ENCODE results near the gene RAD51C. TPM values are rescaled to one million over a fixed set of nuclear protein-coding genes. Genes with fewer than 3 reads are reported as not detected.
"Not testable (repeated sequence)": the region's sequence is repeated elsewhere in the genome, so short reads cannot be mapped to it uniquely, and the experiment has no call there.

Gene RAD51C
- total RNA-seq, 1 experiment from 2014 or later, result 15.2 TPM

GRCh38 chr17:58684003-58684402 is 8.4 kb upstream of the RAD51C start:
- ChIA-PET POLR2A (no interaction called here), CTCF (interaction anchor here (0.7 kb wide), 1 partner anchor 165 kb away, joined by 3 read pairs; no protein-coding TSS in a partner anchor)
- Mint-ChIP-seq H3K4me3 (no peak overlapping the region), H3K9me3 (no peaks in the 10 kb centered on the region), H3K4me1 (0 out of 2 replicates have a peak, but pooled peaks cover 4% of the 10 kb centered on the region), H3K27ac (no peak overlapping the region), H3K36me3 (no peaks in the 10 kb centered on the region), H3K27me3 (ENCODE audit: low read depth) (no peaks in the 10 kb centered on the region; the same call in 1 of the 2 replicates)
- ATAC-seq (no peak), DNase-seq (ENCODE audit: low spot score) (no peak)
- TF ChIP-seq CTCF (IDR thresholded peaks at IDR 0.05), result no peak
- TF ChIP-seq PRDM15 (CRISPR knock-in tag; IDR thresholded peaks at IDR 0.05), result no peak
- TF ChIP-seq SP1 (CRISPR knock-in tag; conservative IDR thresholded peaks at IDR 0.05), result no peak

- H3K27ac Mint-ChIP-seq; H3K36me3 Mint-ChIP-seq; DNase-seq (ENCODE audit: low spot score); H3K9me3 Mint-ChIP-seq; H3K4me3 Mint-ChIP-seq; ATAC-seq; H3K27me3 Mint-ChIP-seq (ENCODE audit: low read depth); H3K4me1 Mint-ChIP-seq; POLR2A ChIA-PET: not testable (repeated sequence)
- CTCF ChIA-PET, result interaction anchor here (0.6 to 0.7 kb wide), 2 partner anchors 166 to 272 kb away, joined by 3 read pairs; no protein-coding TSS in a partner anchor
Observed at GRCh38 chr17:58684462-58684861, 7.9 kb upstream of the RAD51C start.

GRCh38 chr17:58686980-58687379 is 5.4 kb upstream of the RAD51C start:
- Mint-ChIP-seq H3K4me3 (no peak overlapping the region), H3K9me3 (no peaks in the 10 kb centered on the region; the same call in 1 of the 2 replicates), H3K27me3 (ENCODE audit: low read depth) (peaks cover 8% of the 10 kb centered on the region; the same call in 1 of the 2 replicates), H3K4me1 (no peaks in the 10 kb centered on the region), H3K27ac (no peak overlapping the region), H3K36me3 (no peaks in the 10 kb centered on the region)
- TF ChIP-seq GABPB1 (CRISPR knock-in tag; IDR thresholded peaks at IDR 0.05), result no peak
- TF ChIP-seq TEAD4 (CRISPR knock-in tag; IDR thresholded peaks at IDR 0.05), result no peak
- no peak for TF ChIP-seq USF2 (CRISPR knock-in tag; IDR thresholded peaks at IDR 0.05)
- ATAC-seq, result no peak
- ChIA-PET POLR2A (no interaction called here), CTCF (interaction anchor here (0.6 kb wide), 1 partner anchor 72 kb away, joined by 3 read pairs; no protein-coding TSS in a partner anchor)
- no peak for DNase-seq (ENCODE audit: low spot score)

- ChIA-PET CTCF (no interaction called here), POLR2A (no interaction called here)
- no peak for DNase-seq (ENCODE audit: low spot score)
- Mint-ChIP-seq H3K36me3 (no peaks in the 10 kb centered on the region), H3K9me3 (no peaks in the 10 kb centered on the region; the same call in 1 of the 2 replicates), H3K4me3 (no peak overlapping the region), H3K27me3 (ENCODE audit: low read depth) (peaks cover 18% of the 10 kb centered on the region), H3K27ac (no peak overlapping the region), H3K4me1 (peaks cover 14% of the 10 kb centered on the region)
- no peak for ATAC-seq
- TF ChIP-seq ZNF121 (CRISPR knock-in tag; IDR thresholded peaks at IDR 0.05) (no peak), ZSCAN18 (CRISPR knock-in tag; IDR thresholded peaks at IDR 0.05) (no peak), AFF4 (CRISPR knock-in tag; IDR thresholded peaks at IDR 0.05; ENCODE audit: borderline replicate concordance) (no peak), MAX (CRISPR knock-in tag; IDR thresholded peaks at IDR 0.05) (no peak), ZNF263 (CRISPR knock-in tag; IDR thresholded peaks at IDR 0.05; ENCODE audit: low read depth) (no peak), JAZF1 (CRISPR knock-in tag; IDR thresholded peaks at IDR 0.05) (no peak), CREM (CRISPR knock-in tag; IDR thresholded peaks at IDR 0.05) (no peak), GRHL2 (CRISPR knock-in tag; IDR thresholded peaks at IDR 0.05; ENCODE audit: insufficient replicate concordance, severe bottlenecking) (no peak), USF2 (CRISPR knock-in tag; IDR thresholded peaks at IDR 0.05) (no peak), OVOL2 (CRISPR knock-in tag; IDR thresholded peaks at IDR 0.05; ENCODE audit: borderline replicate concordance) (no peak), SMAD4 (CRISPR knock-in tag; IDR thresholded peaks at IDR 0.05) (no peak)
Observed at GRCh38 chr17:58688521-58688920, 3.9 kb upstream of the RAD51C start.
